Activated B cell treated with CpG ODN at 0.5 μM for 24 hours (primary cell): ENCODE data around the gene PLA2G15. TPM values are rescaled to one million over a fixed set of nuclear protein-coding genes. Genes with fewer than 3 reads are reported as not detected.

Experiments
- ATAC-seq: fragments of 200-7000 bp; cut with Tn5 transposase; one replicate; pipeline ENCODE4 v1.10.0; 2021; ENCODE audit warnings: low read depth, mild to moderate bottlenecking, moderate library complexity
- CTCF ChIA-PET: fragments of 350-600 bp; sonication (Branson Sonifier 250); formaldehyde crosslinking; loops from one replicate; lab custom pipeline; 2021; ENCODE audit warnings: antibody characterized with exemption; lab: Charles Lee
- POLR2A ChIA-PET: fragments of 350-600 bp; sonication (Branson Sonifier 250); formaldehyde crosslinking; loops from one replicate; lab custom pipeline; 2021; ENCODE audit warnings: antibody characterized with exemption; lab: Charles Lee
- DNase-seq: peaks from one replicate; pipeline ENCODE4 v3.0.0; 2022
- H3K27ac Mint-ChIP-seq: one replicate; pipeline ENCODE4 v1.8.0; 2020; ENCODE audit warnings: mixed read lengths
- H3K27me3 Mint-ChIP-seq: one replicate; pipeline ENCODE4 v1.8.0; 2021; ENCODE audit warnings: mixed read lengths
- H3K36me3 Mint-ChIP-seq: one replicate; pipeline ENCODE4 v1.8.0; 2021; ENCODE audit warnings: low read depth, mixed read lengths
- H3K4me1 Mint-ChIP-seq: one replicate; pipeline ENCODE4 v1.8.0; 2021; ENCODE audit warnings: mixed read lengths
- H3K4me3 Mint-ChIP-seq: one replicate; pipeline ENCODE4 v1.8.0; 2020; ENCODE audit warnings: mild to moderate bottlenecking, mixed read lengths
- H3K9me3 Mint-ChIP-seq: one replicate; pipeline ENCODE4 v1.8.0; 2020; ENCODE audit warnings: mixed read lengths
- intact Hi-C: fragments of 100-400 bp; cut with micrococcal nuclease; formaldehyde crosslinking; loops from one replicate; pipeline ENCODE4 v1.15.1; 2024
- total RNA-seq: library from RNA; stranded (reverse); gene quantifications from 2 replicates; pipeline ENCODE4 v1.2.3, GENCODE V29; 2022
- TF ChIP-seq, protein P1 (sequence below): fragments of 200-600 bp; IDR thresholded peaks from one replicate; pipeline ENCODE4 v1.8.0; 2022; ENCODE audit warnings: antibody characterized with exemption, mild to moderate bottlenecking

The PLA2G15 gene
- total RNA-seq, 1 donor from 2014 or later, result 8.6 TPM

GRCh38 chr16:68275611-68276191 is 30.5 kb downstream of the PLA2G15 start:
- no peaks in the 10 kb centered on the region for H3K27me3 Mint-ChIP-seq
- ChIA-PET POLR2A (interaction anchor here (0.5 to 1.4 kb wide), 5 partner anchors 8 to 25 kb away, joined by 3 to 5 read pairs (median 5); partner anchors contain the start of gene SLC7A6), CTCF (interaction anchor here (1.4 to 1.7 kb wide), 2 partner anchors 14 to 53 kb away, joined by 4 to 9 read pairs; no protein-coding TSS in a partner anchor)
- H3K4me3 Mint-ChIP-seq, result peak overlapping the region; percentile 56
- ATAC-seq (peak; percentile 86), DNase-seq (no peak)
- intact Hi-C loops, result loop anchor here (1.0 kb wide), 3 partner anchors 10 to 14 kb away; no protein-coding TSS in a partner anchor
- peak overlapping the region; percentile 88 for H3K27ac Mint-ChIP-seq
- TF ChIP-seq, protein P1, sequence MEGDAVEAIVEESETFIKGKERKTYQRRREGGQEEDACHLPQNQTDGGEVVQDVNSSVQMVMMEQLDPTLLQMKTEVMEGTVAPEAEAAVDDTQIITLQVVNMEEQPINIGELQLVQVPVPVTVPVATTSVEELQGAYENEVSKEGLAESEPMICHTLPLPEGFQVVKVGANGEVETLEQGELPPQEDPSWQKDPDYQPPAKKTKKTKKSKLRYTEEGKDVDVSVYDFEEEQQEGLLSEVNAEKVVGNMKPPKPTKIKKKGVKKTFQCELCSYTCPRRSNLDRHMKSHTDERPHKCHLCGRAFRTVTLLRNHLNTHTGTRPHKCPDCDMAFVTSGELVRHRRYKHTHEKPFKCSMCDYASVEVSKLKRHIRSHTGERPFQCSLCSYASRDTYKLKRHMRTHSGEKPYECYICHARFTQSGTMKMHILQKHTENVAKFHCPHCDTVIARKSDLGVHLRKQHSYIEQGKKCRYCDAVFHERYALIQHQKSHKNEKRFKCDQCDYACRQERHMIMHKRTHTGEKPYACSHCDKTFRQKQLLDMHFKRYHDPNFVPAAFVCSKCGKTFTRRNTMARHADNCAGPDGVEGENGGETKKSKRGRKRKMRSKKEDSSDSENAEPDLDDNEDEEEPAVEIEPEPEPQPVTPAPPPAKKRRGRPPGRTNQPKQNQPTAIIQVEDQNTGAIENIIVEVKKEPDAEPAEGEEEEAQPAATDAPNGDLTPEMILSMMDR, result no peak
- no peaks in the 10 kb centered on the region for H3K9me3 Mint-ChIP-seq
- peaks cover 50% of the 10 kb centered on the region for H3K36me3 Mint-ChIP-seq
- H3K4me1 Mint-ChIP-seq, result peaks cover 51% of the 10 kb centered on the region

GRCh38 chr16:68276223-68276622 is 31.1 kb downstream of the PLA2G15 start:
- H3K36me3 Mint-ChIP-seq, result peaks cover 51% of the 10 kb centered on the region
- no peak for ATAC-seq
- H3K27ac Mint-ChIP-seq, result peak overlapping the region; percentile 88
- ChIA-PET POLR2A (interaction anchor here (0.5 to 1.4 kb wide), 4 partner anchors 10 to 25 kb away, joined by 3 to 5 read pairs (median 4); partner anchors contain the start of gene SLC7A6), CTCF (no interaction called here)
- TF ChIP-seq, protein P1, result no peak
- H3K4me3 Mint-ChIP-seq, result peak overlapping the region; percentile 24
- no peaks in the 10 kb centered on the region for H3K9me3 Mint-ChIP-seq
- no peak for DNase-seq
- peaks cover 54% of the 10 kb centered on the region for H3K4me1 Mint-ChIP-seq
- H3K27me3 Mint-ChIP-seq, result no peaks in the 10 kb centered on the region
- intact Hi-C loops, result no loop called here

DNA sequence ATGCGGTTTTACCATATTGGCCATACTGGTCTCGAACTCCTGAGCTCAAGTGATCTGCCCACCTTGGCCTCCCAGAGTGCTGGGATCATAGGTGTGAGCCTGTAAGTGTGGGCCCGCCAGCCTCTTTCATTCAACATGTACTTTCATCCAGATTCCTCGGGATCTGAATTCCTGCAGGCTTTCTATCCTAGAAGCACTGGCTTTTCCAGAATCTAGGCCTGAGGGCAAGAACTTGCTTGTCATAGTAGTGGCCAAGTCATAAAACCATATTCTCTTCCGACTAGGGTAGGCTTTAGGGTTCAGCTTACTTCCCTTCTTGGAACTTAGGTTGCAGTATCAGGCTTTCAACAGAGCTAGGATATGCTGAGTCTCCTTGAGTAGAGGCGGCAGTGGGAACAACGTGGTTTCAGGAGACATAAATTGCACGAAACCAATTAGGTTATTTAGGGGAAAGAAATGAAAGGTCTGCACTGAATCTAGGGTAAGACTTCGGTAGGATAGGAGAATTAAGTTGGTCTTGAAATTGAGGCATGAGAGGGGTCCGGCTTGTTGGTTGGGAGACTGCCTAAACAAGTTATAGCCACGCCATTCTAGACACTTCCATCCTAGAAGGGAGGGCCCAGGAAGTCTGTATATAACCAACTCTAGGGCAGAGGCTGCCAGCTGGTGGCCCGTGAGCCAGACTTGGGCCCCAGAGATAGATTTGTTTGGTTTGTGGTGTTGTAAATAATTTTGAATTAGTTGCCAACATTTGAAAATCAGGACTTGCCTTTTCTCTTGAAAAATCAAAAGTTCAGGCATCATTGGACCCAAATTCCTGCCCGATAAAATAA is 34.8 kb downstream of the PLA2G15 start:
- Mint-ChIP-seq H3K36me3 (peaks cover 48% of the 10 kb centered on the region), H3K27ac (peak overlapping the region; percentile 31), H3K27me3 (no peaks in the 10 kb centered on the region), H3K9me3 (no peaks in the 10 kb centered on the region), H3K4me3 (no peak overlapping the region), H3K4me1 (peaks cover 60% of the 10 kb centered on the region)
- TF ChIP-seq, protein P1, result no peak
- ATAC-seq (no peak), DNase-seq (no peak)
- intact Hi-C loops, result no loop called here
- ChIA-PET POLR2A (interaction anchor here (0.6 to 1.0 kb wide), 2 partner anchors 10 to 38 kb away, joined by 3 to 5 read pairs; no protein-coding TSS in a partner anchor), CTCF (interaction anchor here (1.1 to 1.4 kb wide), 2 partner anchors 16 to 18 kb away, joined by 4 to 7 read pairs; partner anchors contain the start of gene SLC7A6)

GRCh38 chr16:68281368-68282063 is 36.3 kb downstream of the PLA2G15 start:
- intact Hi-C loops, result no loop called here
- Mint-ChIP-seq H3K27ac (peak overlapping the region; percentile 41), H3K9me3 (no peaks in the 10 kb centered on the region), H3K27me3 (no peaks in the 10 kb centered on the region), H3K4me3 (peak overlapping the region; percentile 1), H3K4me1 (peaks cover 62% of the 10 kb centered on the region), H3K36me3 (peaks cover 41% of the 10 kb centered on the region)
- ChIA-PET POLR2A (interaction anchor here (0.6 kb wide), 1 partner anchor 1642 kb away, joined by 3 read pairs; no protein-coding TSS in a partner anchor), CTCF (no interaction called here)
- DNase-seq, result no peak
- TF ChIP-seq, protein P1, result no peak
- ATAC-seq, result no peak
